ENCODE measurements around the gene OR5K4.
A peak's percentile ranks its signal among the peaks of the same experiment; 100 is the strongest.
"Not testable (repeated sequence)": the region's sequence is repeated elsewhere in the genome, so short reads cannot be mapped to it uniquely, and the experiment has no call there.

OR5K4 gene

DNA sequence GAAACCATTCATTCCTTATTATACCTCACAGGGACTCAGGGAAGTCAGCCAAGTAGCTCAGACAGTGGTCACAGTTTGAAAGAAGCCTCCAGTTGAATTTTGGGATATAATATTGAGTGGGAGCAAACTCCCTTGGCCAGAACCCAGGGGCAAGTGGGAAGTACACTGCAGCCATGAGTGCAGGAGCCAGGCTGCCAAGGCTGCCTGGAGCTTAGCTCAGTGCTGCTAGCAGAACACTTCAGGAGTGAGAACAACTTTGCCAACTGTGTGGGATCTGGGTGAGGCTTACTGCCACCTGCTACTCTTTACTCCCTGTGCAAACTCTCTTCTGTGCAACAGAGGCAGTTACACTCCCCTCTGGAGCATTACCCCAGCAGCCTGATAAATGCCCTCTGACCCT lies 41.4 kb downstream of the OR5K4 start:
- H3K4me3 ChIP-seq (ENCODE audit: low read depth, low read length), result no peak overlapping the region
- no peak for TF ChIP-seq CTCF (conservative IDR thresholded peaks at IDR 0.05; ENCODE audit: low read depth, low read length)
- no peak for DNase-seq (ENCODE audit: low read depth)

DNA sequence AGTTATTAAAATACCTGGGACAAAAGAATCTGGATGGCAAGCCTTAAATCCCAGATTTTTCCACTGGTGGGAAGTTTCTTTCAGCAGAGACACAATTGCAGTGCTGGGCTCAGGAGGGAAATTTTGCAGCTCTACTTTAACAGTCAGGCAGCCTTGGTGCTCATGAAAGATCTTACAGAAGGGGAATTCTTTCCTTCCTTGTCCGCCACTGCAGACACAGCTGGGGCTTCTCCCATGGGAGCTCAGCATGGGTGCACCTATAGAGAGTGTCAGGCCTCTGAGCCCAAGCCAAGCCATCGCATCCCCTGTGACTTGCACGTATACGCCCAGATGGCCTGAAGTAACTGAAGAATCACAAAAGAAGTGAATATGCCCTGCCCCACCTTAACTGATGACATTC lies 42.8 kb downstream of the OR5K4 start:
- not testable (repeated sequence) for DNase-seq (ENCODE audit: low read depth); H3K4me3 ChIP-seq (ENCODE audit: low read depth, low read length)

DNA sequence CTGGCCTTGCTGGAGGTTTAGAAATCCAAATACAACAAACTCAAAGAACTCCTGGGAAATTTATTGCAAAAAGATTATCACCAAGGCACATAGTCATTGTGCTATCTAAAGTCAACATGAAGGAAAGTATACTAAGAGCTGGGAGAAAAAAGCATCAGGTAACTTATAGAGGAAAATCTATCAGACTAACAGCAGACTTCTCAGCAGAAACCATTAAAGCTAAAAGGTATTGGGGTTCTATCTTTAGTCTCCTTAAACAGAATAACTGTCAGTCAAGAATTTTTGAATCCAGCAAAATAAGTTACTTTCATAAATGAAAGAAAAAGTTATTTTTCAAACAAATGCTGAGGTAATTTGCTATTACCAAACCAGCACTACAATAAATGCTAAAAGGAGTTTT lies 44.9 kb downstream of the OR5K4 start:
- TF ChIP-seq CTCF (conservative IDR thresholded peaks at IDR 0.05; ENCODE audit: low read depth, low read length), result no peak
- H3K4me3 ChIP-seq (ENCODE audit: low read depth, low read length), result no peak overlapping the region
- no peak for DNase-seq (ENCODE audit: low read depth)

- no peak for DNase-seq (ENCODE audit: low read depth)
- TF ChIP-seq CTCF (conservative IDR thresholded peaks at IDR 0.05; ENCODE audit: low read depth, low read length), result no peak
- H3K4me3 ChIP-seq (ENCODE audit: low read depth, low read length), result no peak overlapping the region
These were observed 48.9 kb downstream of the OR5K4 start for GRCh38 chr3:98402507-98402906.

DNA sequence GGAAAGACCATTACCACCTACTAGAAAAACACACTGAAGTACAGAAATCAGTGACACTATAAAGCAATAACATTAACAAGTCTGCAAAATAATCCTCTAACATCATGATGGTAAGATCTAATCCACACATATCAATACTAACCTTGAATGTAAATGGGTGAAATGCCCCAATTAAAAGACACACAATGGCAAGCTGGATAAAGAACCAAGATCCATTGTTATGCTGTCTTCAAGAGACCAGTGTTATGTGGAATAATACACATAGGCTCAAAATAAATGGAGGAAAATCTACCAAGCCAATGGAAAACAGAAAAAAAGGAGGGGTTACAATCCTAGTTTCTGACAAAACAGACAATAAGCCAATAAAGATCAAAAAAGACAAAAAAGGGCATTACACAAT lies 50.4 kb downstream of the OR5K4 start:
- DNase-seq (ENCODE audit: low read depth), result peak; percentile 2

More for the DNA sequence above, 50.4 kb downstream of the OR5K4 start:
- no peak for TF ChIP-seq CTCF (conservative IDR thresholded peaks at IDR 0.05; ENCODE audit: low read depth, low read length)
- no peak overlapping the region for H3K4me3 ChIP-seq (ENCODE audit: low read depth, low read length)
